Naive B cell (primary cell): Measurements from ENCODE around the gene CHST4. TPM values are rescaled to one million over a fixed set of nuclear protein-coding genes. Genes with fewer than 3 reads are reported as not detected.

Source experiments
- ATAC-seq, 2 donors: fragments of 150-1000 bp; cut with Tn5 transposase; 2 replicates each; pipeline ENCODE4 v1.10.0; 2021; ENCODE audit warnings: low read depth in 2 of 2, mild to moderate bottlenecking in 2 of 2, moderate library complexity in 2 of 2
- DNase-seq: peaks from one replicate; pipeline ENCODE4 v3.0.0; 2022
- H3K27ac Mint-ChIP-seq, 6 donors: one replicate each; pipeline ENCODE4 v1.8.0; 2020 to 2022; ENCODE audit warnings: mild to moderate bottlenecking in 6 of 6, mixed read lengths in 6 of 6, moderate library complexity in 5 of 6, inconsistent platforms in 2 of 6
- H3K27me3 Mint-ChIP-seq, 3 donors: one replicate each; pipeline ENCODE4 v1.8.0; 2021 to 2022; ENCODE audit warnings: mixed read lengths in 3 of 3, mild to moderate bottlenecking in 1 of 3
- H3K36me3 Mint-ChIP-seq, 2 donors: one replicate each; pipeline ENCODE4 v1.8.0; 2020 to 2022; ENCODE audit warnings: mixed read lengths in 2 of 2, inconsistent platforms in 1 of 2, mild to moderate bottlenecking in 1 of 2
- H3K4me1 Mint-ChIP-seq, 3 donors: one replicate each; pipeline ENCODE4 v1.8.0; 2020 to 2022; ENCODE audit warnings: mixed read lengths in 3 of 3, inconsistent platforms in 1 of 3, mild to moderate bottlenecking in 1 of 3, moderate library complexity in 1 of 3
- H3K4me3 Mint-ChIP-seq, 8 donors: one replicate each; pipeline ENCODE4 v1.8.0; 2020 to 2022; ENCODE audit warnings: mild to moderate bottlenecking in 8 of 8, mixed read lengths in 8 of 8, moderate library complexity in 8 of 8, inconsistent platforms in 2 of 8
- H3K9me3 Mint-ChIP-seq, 7 donors: one replicate each; pipeline ENCODE4 v1.8.0; 2020 to 2022; ENCODE audit warnings: mixed read lengths in 7 of 7, mild to moderate bottlenecking in 5 of 7, inconsistent platforms in 2 of 7, moderate library complexity in 1 of 7
- polyA plus RNA-seq, 6 donors: library from polyadenylated mRNA; unstranded; fragments of 300-500 nt; fragmentation: Illumina TruSeq; gene quantifications; one replicate each; pipeline ENCODE4 v1.2.3, GENCODE V29; 2021; ENCODE audit warnings: low read depth in 6 of 6

Gene CHST4
- polyA plus RNA-seq, 6 donors from 2014 or later: not detected

- Mint-ChIP-seq H3K36me3 (peaks cover 0 to 5% of the 10 kb centered on the region in 2 donors), H3K4me1 (peaks cover 6 to 16% (median 12%) of the 10 kb centered on the region in 3 donors), H3K9me3 (peaks cover 0 to 9% (median 0%) of the 10 kb centered on the region in 7 donors), H3K27ac (no peak overlapping the region), H3K4me3 (no peak overlapping the region), H3K27me3 (peaks cover 13 to 19% (median 18%) of the 10 kb centered on the region in 3 donors)
- DNase-seq: no peak
- ATAC-seq: no peak
Observed at GRCh38 chr16:71585318-71585703, 59.1 kb downstream of the CHST4 start.

Other genes starting within 250 kb of the CHST4 start
- 10 to 100 TPM; 22.7 to 39.6 (median 35.3) TPM for gene CMTR2, start 237.0 kb upstream of the CHST4 start, polyA plus RNA-seq
- not detected for gene CALB2, start 167.7 kb upstream of the CHST4 start, polyA plus RNA-seq
- not detected for gene TLE7, start 84.4 kb upstream of the CHST4 start, polyA plus RNA-seq
- gene ZNF23, start 64.2 kb upstream of the CHST4 start, polyA plus RNA-seq: 10 to 100 TPM in 2 of 6 donors, 1 to 10 TPM in 4; 4.3 to 12.1 (median 7.3) TPM
- 1 to 10 TPM in 5 of 6 donors, not detected in 1; 1.6 to 3.5 (median 2.9) TPM for gene ZNF19, start 37.1 kb upstream of the CHST4 start, polyA plus RNA-seq
- gene TAT, start 50.7 kb downstream of the CHST4 start, polyA plus RNA-seq: under 1 TPM in 4 of 6 donors, not detected in 2; 0.07 to 0.74 (median 0.12) TPM
- gene MARVELD3, start 99.8 kb downstream of the CHST4 start, polyA plus RNA-seq: not detected
- gene PHLPP2, start 198.3 kb downstream of the CHST4 start, polyA plus RNA-seq: 1 to 10 TPM; 1.1 to 6.6 (median 4.0) TPM